Measurements from ENCODE around the gene TNIP3. TPM values are rescaled to one million over a fixed set of nuclear protein-coding genes. Genes with fewer than 3 reads are reported as not detected.

TNIP3 gene
- total and polyA plus RNA-seq, 9 of the 15 experiments (the other 6 are each of a cell fraction or from before 2014, with no cell fraction given), result 0.14 TPM; not detected in 8

DNA sequence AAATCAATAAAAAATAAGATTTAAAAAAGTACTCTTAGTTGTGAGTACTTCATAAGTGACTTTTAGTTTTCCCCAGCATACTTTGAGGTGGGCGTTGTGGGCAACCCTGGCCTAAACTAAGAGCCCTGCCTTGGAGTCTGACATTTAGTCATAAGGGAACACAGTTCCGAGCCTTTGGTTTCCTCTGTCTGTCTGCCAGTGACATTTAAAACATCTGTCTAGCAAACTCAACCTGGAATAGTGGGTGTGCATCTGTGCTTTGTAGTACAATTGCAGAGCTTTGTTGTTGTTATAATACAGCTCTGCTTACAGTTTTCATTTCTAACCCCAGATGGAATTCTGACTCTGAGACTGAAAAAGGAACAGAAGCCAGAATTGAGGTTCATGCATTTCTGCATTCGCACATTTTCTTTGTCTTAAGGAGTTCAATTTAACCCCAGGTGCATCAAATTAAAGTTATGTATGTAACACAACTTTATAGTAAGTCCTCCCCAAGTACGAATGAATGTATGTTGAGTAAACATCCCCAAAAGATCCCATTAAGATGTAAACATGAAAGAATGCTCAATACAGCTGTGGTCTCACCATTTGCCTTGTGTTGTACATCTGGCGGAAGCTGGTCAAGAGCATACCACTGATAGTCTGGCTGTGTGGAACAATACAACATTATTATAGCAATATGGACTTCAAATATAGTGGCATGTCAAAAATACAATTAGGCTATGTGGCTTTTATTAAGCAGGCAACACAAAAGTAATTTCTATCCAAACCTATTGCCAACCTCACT, 25.9 kb downstream of the TNIP3 start:
- no peaks in the 10 kb centered on the region for H3K36me3 ChIP-seq (ENCODE audit: control insufficient read depth, insufficient read depth, low read length)
- intact Hi-C loops (cut with micrococcal nuclease), result no loop called here
- 0% methylated on average over 5 of the region's 5 CpGs for WGBS (ENCODE audit: insufficient coverage, low coverage, missing lambda C conversion rate)
- H3K27ac ChIP-seq (ENCODE audit: extremely low read depth, low read depth, low read length), result no peak overlapping the region
- H3K9me1 ChIP-seq (ENCODE audit: control insufficient read depth, insufficient read depth, low read length), result no peaks in the 10 kb centered on the region
- CTCF ChIA-PET (ENCODE audit: low intra/inter-chr PET ratio), result no interaction called here
- POLR2A ChIA-PET, result no interaction called here
- DNase-seq (ENCODE audit: extremely low read depth in 1 of 4, low spot score in 3 of 4) (no peak), FAIRE-seq (no peak), ATAC-seq (no peak)
- H3K9me3 ChIP-seq (replicated peaks; ENCODE audit: control insufficient read depth, insufficient read depth, low read depth, low read length), result no peaks in the 10 kb centered on the region
- no peak overlapping the region for H3K9ac ChIP-seq (ENCODE audit: insufficient read depth in 1 of 2, low read depth in 2 of 2, low read length in 2 of 2)
- no peak overlapping the region for H3K4me2 ChIP-seq (ENCODE audit: insufficient read depth, low read length)
- H3K79me2 ChIP-seq (ENCODE audit: control insufficient read depth, insufficient read depth, low read length), result no peaks in the 10 kb centered on the region
- H2AFZ ChIP-seq (ENCODE audit: low read depth, low read length), result no peak overlapping the region
- H3K27me3 ChIP-seq (ENCODE audit: control insufficient read depth in 2 of 2, insufficient read depth in 2 of 2, low read length in 2 of 2), result no peaks in the 10 kb centered on the region
- BruUV-seq (replicated peaks), result no TSS peak
- in situ Hi-C loops (cut with MboI), result no loop called here
- H3K4me3 ChIP-seq, result no peak overlapping the region
- H3K4me1 ChIP-seq (replicated peaks in 1 of 2; ENCODE audit: control insufficient read depth in 2 of 2, insufficient read depth in 2 of 2, low read length in 2 of 2), result no peaks in the 10 kb centered on the region
- no peaks in the 10 kb centered on the region for H4K20me1 ChIP-seq (replicated peaks; ENCODE audit: control insufficient read depth, insufficient read depth, low read length)
- TF ChIP-seq ZNF274 (IDR thresholded peaks at IDR 0.05; ENCODE audit: borderline replicate concordance, low read depth, low read length) (no peak), NFIX (CRISPR knock-in tag; IDR thresholded peaks at IDR 0.05; ENCODE audit: low read depth) (no peak), ETV5 (CRISPR knock-in tag; IDR thresholded peaks at IDR 0.05; ENCODE audit: low read depth) (no peak), SIN3B (IDR thresholded peaks at IDR 0.05; ENCODE audit: low read depth) (no peak), NONO (IDR thresholded peaks at IDR 0.05; ENCODE audit: low read depth in 2 of 2, low read length in 1 of 2) (no peak), U2AF2 (optimal IDR thresholded peaks at IDR 0.05; ENCODE audit: low read depth, low read length) (no peak), CBX5 (IDR thresholded peaks at IDR 0.05; ENCODE audit: borderline replicate concordance, low read depth) (no peak), PHF8 (IDR thresholded peaks at IDR 0.05; ENCODE audit: borderline replicate concordance, low read length) (no peak), TAF15 (IDR thresholded peaks at IDR 0.05; ENCODE audit: low read depth, low read length) (no peak), ZFP91 (CRISPR knock-in tag; IDR thresholded peaks at IDR 0.05) (no peak), ZNF217 (CRISPR knock-in tag; IDR thresholded peaks at IDR 0.05) (no peak), THRA (IDR thresholded peaks at IDR 0.05) (no peak), ATF4 (CRISPR knock-in tag; IDR thresholded peaks at IDR 0.05) (no peak), KDM2B (CRISPR knock-in tag; IDR thresholded peaks at IDR 0.05) (no peak), GABPB1 (CRISPR knock-in tag; IDR thresholded peaks at IDR 0.05) (no peak), ZNF124 (CRISPR knock-in tag; IDR thresholded peaks at IDR 0.05) (no peak), GTF2B (IDR thresholded peaks at IDR 0.05; ENCODE audit: extremely low read depth, insufficient read length) (no peak)

All from K562 (cell line).